B cell (primary cell): ENCODE data around the gene MUS81.

Source experiments
- EZH2 ChIP-seq: IDR thresholded peaks from 2 replicates; pipeline ENCODE4 v1.6.1; 2012; ENCODE audit warnings: borderline replicate concordance, low read depth, mild to moderate bottlenecking, moderate library complexity, low read length; ENCODE audit not compliant: insufficient read depth, poor library complexity, severe bottlenecking
- TF ChIP-seq, protein P1 (sequence below): fragments of 200-600 bp; IDR thresholded peaks from one replicate; pipeline ENCODE4 v1.8.0; 2022; ENCODE audit warnings: antibody characterized with exemption, mild to moderate bottlenecking

DNA sequence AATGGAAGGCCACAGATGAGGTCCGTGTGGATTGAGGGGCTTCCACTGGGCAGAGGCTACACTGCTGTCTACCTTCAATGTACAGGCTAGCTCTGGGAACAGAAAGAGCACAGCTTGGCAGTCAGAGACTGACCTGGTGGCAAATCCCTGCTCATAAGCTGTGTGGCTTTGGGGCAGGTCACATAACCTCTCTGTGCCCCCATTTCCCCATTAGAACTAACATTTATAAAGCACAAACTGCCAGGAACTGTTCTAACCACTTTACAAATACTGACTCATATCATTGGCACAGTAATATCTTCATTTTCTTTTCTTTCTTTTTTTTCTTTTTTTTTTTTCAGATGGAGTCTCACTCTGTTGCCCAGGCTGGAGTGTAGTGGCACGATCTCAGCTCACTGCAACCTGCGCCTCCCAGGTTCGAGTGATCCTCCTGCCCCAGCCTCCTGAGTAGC is 36.8 kb downstream of the MUS81 start:
- TF ChIP-seq, protein P1, sequence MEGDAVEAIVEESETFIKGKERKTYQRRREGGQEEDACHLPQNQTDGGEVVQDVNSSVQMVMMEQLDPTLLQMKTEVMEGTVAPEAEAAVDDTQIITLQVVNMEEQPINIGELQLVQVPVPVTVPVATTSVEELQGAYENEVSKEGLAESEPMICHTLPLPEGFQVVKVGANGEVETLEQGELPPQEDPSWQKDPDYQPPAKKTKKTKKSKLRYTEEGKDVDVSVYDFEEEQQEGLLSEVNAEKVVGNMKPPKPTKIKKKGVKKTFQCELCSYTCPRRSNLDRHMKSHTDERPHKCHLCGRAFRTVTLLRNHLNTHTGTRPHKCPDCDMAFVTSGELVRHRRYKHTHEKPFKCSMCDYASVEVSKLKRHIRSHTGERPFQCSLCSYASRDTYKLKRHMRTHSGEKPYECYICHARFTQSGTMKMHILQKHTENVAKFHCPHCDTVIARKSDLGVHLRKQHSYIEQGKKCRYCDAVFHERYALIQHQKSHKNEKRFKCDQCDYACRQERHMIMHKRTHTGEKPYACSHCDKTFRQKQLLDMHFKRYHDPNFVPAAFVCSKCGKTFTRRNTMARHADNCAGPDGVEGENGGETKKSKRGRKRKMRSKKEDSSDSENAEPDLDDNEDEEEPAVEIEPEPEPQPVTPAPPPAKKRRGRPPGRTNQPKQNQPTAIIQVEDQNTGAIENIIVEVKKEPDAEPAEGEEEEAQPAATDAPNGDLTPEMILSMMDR: no peak
- TF ChIP-seq EZH2: no peak
